Measurements from ENCODE around the gene SCUBE1.
A peak's percentile ranks its signal among the peaks of the same experiment; 100 is the strongest.

SCUBE1 gene

DNA sequence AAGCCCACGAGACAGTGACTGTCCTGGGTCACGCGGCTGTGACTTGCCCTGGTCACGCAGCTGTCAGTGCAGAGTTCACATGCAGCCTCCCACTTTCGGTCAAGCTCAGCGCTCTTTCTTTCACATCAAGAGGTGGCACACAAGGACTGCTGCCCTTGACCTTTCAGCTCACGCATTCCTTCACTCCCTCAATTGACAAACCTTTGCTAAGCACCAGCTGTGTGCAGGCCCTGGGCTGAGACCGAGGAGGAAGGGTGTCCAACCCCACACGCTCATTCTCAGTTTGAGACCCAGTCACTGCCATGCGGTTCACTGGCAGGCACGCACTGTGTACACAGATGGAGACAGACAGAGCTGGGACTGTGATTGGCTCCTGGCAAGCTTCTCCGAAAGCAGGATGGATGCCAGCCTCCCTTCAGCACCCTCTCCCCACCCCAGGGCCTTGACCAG lies 70.3 kb downstream of the SCUBE1 start:
- Mint-ChIP-seq H3K9me3 (no peaks in the 10 kb centered on the region), H3K4me1 (peaks cover 92% of the 10 kb centered on the region), H3K4me3 (no peak overlapping the region), H3K36me3 (ENCODE audit: low read depth) (no peaks in the 10 kb centered on the region), H3K27ac (no peak overlapping the region), H3K27me3 (ENCODE audit: low read depth, poor library complexity) (peaks cover 74% of the 10 kb centered on the region)
- DNase-seq, result no peak
- TF ChIP-seq CTCF (IDR thresholded peaks at IDR 0.05), result no peak

GRCh38 chr22:43272301-43272700 lies 70.9 kb downstream of the SCUBE1 start:
- H3K4me3 Mint-ChIP-seq, result no peak overlapping the region
- H3K9me3 Mint-ChIP-seq, result no peaks in the 10 kb centered on the region
- peaks cover 68% of the 10 kb centered on the region for H3K27me3 Mint-ChIP-seq (ENCODE audit: low read depth, poor library complexity)
- TF ChIP-seq CTCF (IDR thresholded peaks at IDR 0.05), result no peak
- no peak overlapping the region for H3K27ac Mint-ChIP-seq
- H3K4me1 Mint-ChIP-seq, result peaks cover 89% of the 10 kb centered on the region
- no peaks in the 10 kb centered on the region for H3K36me3 Mint-ChIP-seq (ENCODE audit: low read depth)
- no peak for DNase-seq

DNA sequence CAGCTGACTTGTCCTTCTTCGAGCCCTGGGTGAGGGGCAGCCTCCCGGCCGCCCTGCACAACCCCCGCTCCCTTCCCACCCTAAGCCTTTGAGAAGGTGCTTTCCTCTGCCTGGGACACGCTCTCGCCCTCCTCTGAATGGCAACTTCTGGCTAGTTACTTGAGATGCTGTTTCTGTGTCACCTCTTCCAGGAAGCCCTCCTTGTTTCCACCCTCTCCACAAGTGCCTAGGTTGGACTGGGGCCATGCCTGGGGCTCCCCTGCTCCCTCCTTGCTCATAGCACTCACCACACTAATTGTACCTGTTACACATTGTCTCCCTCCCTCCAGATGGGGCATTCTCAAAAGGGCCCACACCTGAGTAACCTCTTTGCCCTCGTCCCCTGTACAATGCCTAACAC lies 72.2 kb downstream of the SCUBE1 start:
- peaks cover 89% of the 10 kb centered on the region for H3K4me1 Mint-ChIP-seq
- no peaks in the 10 kb centered on the region for H3K9me3 Mint-ChIP-seq
- DNase-seq, result no peak
- peaks cover 62% of the 10 kb centered on the region for H3K27me3 Mint-ChIP-seq (ENCODE audit: low read depth, poor library complexity)
- TF ChIP-seq CTCF (IDR thresholded peaks at IDR 0.05), result no peak
- no peaks in the 10 kb centered on the region for H3K36me3 Mint-ChIP-seq (ENCODE audit: low read depth)
- no peak overlapping the region for H3K27ac Mint-ChIP-seq
- H3K4me3 Mint-ChIP-seq, result no peak overlapping the region

DNA sequence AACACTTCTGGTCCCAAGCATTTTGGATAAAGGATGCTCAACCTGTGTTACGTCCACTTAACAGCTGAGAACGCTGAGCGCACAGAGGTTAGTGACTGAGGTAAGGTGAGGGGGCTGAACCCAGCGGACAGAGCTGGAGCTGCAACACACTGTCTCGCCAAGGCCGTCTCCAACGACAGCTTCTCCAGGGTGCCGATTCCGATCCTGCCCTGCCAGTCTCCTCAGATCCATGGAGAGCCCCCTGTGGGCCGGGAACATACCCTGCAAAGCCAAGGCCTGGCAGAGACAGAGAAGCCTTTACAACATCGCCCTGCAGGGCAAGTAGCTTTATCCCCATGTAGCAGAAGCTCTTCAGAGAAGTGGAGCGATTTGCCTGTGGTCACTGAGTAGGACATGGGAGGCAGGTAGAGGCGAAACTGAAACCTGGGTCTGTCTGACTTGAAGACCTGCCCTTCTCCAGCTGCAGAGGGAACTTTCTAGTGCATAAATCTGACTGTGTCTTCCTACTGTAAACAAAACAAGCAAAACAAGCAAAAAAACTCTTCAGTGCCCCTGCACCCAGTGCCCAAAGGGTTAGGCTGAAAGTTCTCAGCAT lies 72.8 kb downstream of the SCUBE1 start:
- Mint-ChIP-seq H3K27me3 (ENCODE audit: low read depth, poor library complexity) (peaks cover 59% of the 10 kb centered on the region), H3K4me1 (peaks cover 89% of the 10 kb centered on the region), H3K4me3 (no peak overlapping the region), H3K36me3 (ENCODE audit: low read depth) (no peaks in the 10 kb centered on the region), H3K27ac (no peak overlapping the region), H3K9me3 (no peaks in the 10 kb centered on the region)
- no peak for DNase-seq
- peak; percentile 13 for TF ChIP-seq CTCF (IDR thresholded peaks at IDR 0.05)

GRCh38 chr22:43269646-43270045 lies 73.5 kb downstream of the SCUBE1 start:
- TF ChIP-seq CTCF (IDR thresholded peaks at IDR 0.05), result no peak
- peaks cover 89% of the 10 kb centered on the region for H3K4me1 Mint-ChIP-seq
- H3K4me3 Mint-ChIP-seq, result peak overlapping the region; percentile 33
- peak overlapping the region; percentile 88 for H3K27ac Mint-ChIP-seq
- H3K9me3 Mint-ChIP-seq, result no peaks in the 10 kb centered on the region
- no peak for DNase-seq
- H3K36me3 Mint-ChIP-seq (ENCODE audit: low read depth), result no peaks in the 10 kb centered on the region
- peaks cover 57% of the 10 kb centered on the region for H3K27me3 Mint-ChIP-seq (ENCODE audit: low read depth, poor library complexity)

DNA sequence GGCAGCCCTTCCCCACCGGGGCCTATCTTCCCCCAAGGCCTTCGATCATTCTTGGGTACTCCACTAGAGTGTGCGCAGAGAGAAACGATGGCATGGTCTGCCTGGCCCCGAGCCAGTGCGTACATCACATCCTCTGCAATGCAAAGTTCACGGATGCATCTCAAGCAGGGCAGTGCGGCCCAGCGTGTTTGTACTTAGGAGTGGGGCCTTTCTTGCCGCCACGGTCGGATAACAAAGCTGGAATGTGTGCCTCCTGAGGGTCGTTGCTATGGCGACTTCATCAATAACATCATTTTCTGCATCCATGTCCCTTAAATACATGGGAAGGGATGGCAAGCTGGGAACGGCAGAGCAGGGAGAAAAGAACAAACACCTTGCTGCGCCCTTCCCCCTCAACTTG lies 73.9 kb downstream of the SCUBE1 start:
- peak overlapping the region; percentile 47 for H3K4me3 Mint-ChIP-seq
- no peaks in the 10 kb centered on the region for H3K36me3 Mint-ChIP-seq (ENCODE audit: low read depth)
- H3K27me3 Mint-ChIP-seq (ENCODE audit: low read depth, poor library complexity), result peaks cover 59% of the 10 kb centered on the region
- H3K27ac Mint-ChIP-seq, result peak overlapping the region; percentile 88
- no peaks in the 10 kb centered on the region for H3K9me3 Mint-ChIP-seq
- TF ChIP-seq CTCF (IDR thresholded peaks at IDR 0.05), result no peak
- peaks cover 89% of the 10 kb centered on the region for H3K4me1 Mint-ChIP-seq
- peak; percentile 41 for DNase-seq

Data from nephron progenitor cell (in vitro differentiated cells).